WI38 (cell line): ENCODE data around the gene ARL15.

Experiments used
- H3K4me3 ChIP-seq: 2 replicates; pipeline ENCODE4 v1.5.1; 2011; ENCODE audit warnings: low read depth, mild to moderate bottlenecking, control low read depth, low read length
- CTCF ChIP-seq: IDR thresholded peaks from 2 replicates; pipeline ENCODE4 v1.5.1; 2012; ENCODE audit warnings: low read depth, mild to moderate bottlenecking, control low read depth, low read length

The ARL15 gene

DNA sequence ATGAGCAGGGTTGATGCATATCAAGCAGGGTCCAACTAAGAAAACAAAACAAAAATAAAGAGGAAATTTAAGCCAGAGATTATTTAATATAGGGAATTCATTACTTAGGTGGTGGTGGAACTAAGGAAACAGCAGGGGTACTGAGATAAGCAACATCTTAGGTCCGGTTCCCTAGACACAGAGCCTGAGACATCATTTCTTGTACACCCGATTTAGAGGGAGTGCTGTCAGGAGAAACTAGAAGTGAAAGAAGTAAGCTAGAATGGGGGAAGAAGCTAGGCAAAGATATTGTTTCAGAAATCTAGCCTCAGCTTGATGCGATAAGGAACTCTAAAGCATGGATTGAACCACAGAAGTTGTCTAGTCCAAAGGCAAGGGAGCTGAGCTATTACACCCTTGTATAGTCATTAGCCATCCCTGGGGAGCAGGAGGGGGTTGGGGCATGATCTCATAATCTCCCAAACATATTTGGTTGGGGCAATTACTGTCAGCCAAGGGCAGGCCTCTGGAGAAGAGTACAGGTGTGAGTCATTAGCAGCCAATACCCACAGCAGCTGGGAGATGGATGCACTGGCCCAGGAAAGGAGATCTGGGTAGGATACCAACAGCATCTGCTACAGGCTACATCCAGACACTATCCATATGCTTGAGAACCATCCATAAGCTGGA is 194.5 kb downstream of the ARL15 start:
- TF ChIP-seq CTCF: no peak
- no peak overlapping the region for H3K4me3 ChIP-seq

GRCh38 chr5:54113060-54113459 is 197.3 kb downstream of the ARL15 start:
- TF ChIP-seq CTCF: no peak
- H3K4me3 ChIP-seq: no peak overlapping the region

GRCh38 chr5:54109626-54110330 is 200.6 kb downstream of the ARL15 start:
- H3K4me3 ChIP-seq: no peak overlapping the region
- TF ChIP-seq CTCF: no peak

DNA sequence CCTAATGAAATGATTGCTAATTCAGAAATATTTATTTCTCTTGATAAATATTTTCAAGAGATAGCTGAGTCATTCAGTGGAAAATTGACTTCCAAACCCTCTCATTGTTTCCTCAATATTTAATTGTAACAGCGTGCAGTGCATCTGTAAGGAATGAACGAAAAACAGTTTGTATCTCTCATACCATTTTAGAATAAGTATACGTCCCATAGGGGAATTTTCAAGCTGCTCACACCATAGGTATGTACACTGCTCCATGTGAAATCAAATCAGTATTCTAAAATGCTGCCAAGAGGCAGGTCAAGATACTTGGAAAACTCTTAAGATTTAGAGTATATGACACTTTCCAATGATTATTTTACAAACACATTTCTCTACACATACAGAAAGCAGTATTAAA is 202.2 kb downstream of the ARL15 start:
- no peak for TF ChIP-seq CTCF
- H3K4me3 ChIP-seq: no peak overlapping the region

DNA sequence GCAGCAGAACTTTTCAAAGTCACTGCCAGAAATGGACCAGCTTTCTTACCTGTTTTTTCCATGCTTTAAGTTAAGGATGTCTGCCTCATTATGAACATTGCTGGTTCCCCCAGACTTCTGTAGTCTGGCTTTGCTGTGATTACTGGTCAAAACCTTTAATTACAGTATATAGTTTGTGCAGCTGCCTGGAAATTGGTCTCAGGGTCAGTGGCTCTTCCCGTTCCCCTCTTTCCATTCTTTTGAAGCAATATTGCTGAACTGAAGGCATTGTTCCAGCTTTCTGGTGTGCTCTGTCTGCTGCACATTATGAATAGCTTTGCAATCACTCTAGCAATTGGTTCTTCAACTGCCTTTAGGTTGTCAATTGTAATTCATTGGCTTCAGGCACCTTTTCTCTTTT is 206.5 kb downstream of the ARL15 start:
- no peak overlapping the region for H3K4me3 ChIP-seq
- no peak for TF ChIP-seq CTCF

GRCh38 chr5:54098267-54098666 is 212.1 kb downstream of the ARL15 start:
- no peak overlapping the region for H3K4me3 ChIP-seq
- TF ChIP-seq CTCF: no peak

DNA sequence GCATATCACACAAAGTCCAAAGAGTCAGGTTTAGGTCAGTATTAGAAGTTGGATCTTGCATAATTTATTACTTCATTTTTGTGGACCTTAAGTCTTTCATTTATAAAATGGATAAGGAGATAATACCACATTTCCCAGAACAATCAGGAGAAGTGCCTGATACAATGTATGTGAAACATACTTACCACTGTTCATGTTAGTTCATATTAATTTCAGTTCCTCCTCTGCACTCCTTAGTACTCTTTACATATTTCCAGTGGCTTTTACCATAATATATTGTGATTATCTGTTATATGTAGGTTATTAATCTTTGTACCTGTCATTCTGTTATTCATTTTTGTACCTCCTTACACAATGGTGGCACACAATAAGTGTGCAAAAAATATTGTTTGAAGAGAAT is 214.4 kb downstream of the ARL15 start:
- no peak for TF ChIP-seq CTCF
- no peak overlapping the region for H3K4me3 ChIP-seq
